Measurements from ENCODE around the gene PCARE. TPM values are rescaled to one million over a fixed set of nuclear protein-coding genes. Genes with fewer than 3 reads are reported as not detected.

The PCARE gene
- total RNA-seq, 2 experiments from 2014 or later, result not detected

DNA sequence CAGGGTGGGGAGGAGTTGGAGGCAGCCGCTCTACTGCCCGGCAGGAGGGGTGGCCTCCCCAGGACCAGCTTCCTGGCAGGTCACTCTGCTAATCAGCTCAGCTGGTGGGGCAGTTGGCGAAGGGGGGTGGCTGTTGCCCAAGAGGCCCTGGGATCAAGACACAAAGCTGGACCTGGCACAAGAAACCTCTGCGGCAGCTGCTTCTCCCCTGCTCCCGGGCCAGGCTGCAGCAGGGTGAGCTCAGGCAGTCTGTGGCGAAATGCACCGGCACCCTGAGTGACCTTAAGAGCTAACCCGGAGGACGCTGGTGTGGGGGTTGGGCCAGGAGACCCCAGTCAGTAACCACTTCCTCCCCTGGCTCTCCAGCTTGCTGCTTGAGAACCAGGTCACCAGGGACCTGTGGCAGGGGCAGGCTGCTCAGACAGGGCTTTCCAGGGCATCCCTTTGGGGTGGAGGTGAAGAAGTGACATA is 62.1 kb downstream of the PCARE start:
- DNase-seq (peak; percentile 73), ATAC-seq (no peak)
- Mint-ChIP-seq H3K27me3 (ENCODE audit: low read depth) (no peaks in the 10 kb centered on the region), H3K27ac (peak overlapping the region; percentile 95), H3K4me3 (peak overlapping the region; percentile 87), H3K36me3 (ENCODE audit: low read depth) (peaks cover 9% of the 10 kb centered on the region), H3K9me3 (ENCODE audit: insufficient read depth) (no peaks in the 10 kb centered on the region), H3K4me1 (ENCODE audit: low read depth) (peaks cover 84% of the 10 kb centered on the region)
- POLR2A ChIA-PET, result interaction anchor here (1.0 to 3.5 kb wide), 6 partner anchors 11 to 117 kb away, joined by 3 to 23 read pairs (median 4); partner anchors contain the start of gene WDR43
- CTCF ChIA-PET, result interaction anchor here (0.6 to 5.0 kb wide), 11 partner anchors 11 to 181 kb away, joined by 3 to 25 read pairs (median 3); partner anchors contain the start of gene WDR43

Other genes with a start within 250 kb of the PCARE start
- gene TRMT61B, start 204.2 kb downstream of the PCARE start, total RNA-seq, result 10 to 100 TPM; 15.1 to 15.5 TPM
- 10 to 100 TPM; 70.3 to 81.2 TPM for gene WDR43, start 179.9 kb downstream of the PCARE start, total RNA-seq
- gene TOGARAM2, start 93.2 kb downstream of the PCARE start, total RNA-seq, result 10 to 100 TPM; 10.0 to 10.5 TPM
- 10 to 100 TPM; 20.1 to 21.9 TPM for gene CLIP4, start 40.9 kb upstream of the PCARE start, total RNA-seq